Panc1 (cell line): ENCODE measurements around the gene FGD5.

Source experiments
- CTCF ChIP-seq: fragments of 450-650 bp; IDR thresholded peaks from 2 replicates; pipeline ENCODE4 v1.5.1; 2017; ENCODE audit warnings: mild to moderate bottlenecking
- REST ChIP-seq, 2 experiments: IDR thresholded peaks; 2 replicates each; pipeline ENCODE4 v1.6.1; 2011 to 2012; ENCODE audit warnings: low read depth in 2 of 2, control low read depth in 1 of 2, low read length in 1 of 2, mild to moderate bottlenecking in 1 of 2, moderate library complexity in 1 of 2; ENCODE audit not compliant: insufficient read depth in 1 of 2
- SIN3A ChIP-seq: IDR thresholded peaks from 2 replicates; pipeline ENCODE4 v1.6.1; 2012; ENCODE audit warnings: low read depth, mild to moderate bottlenecking, low read length, moderate library complexity, borderline replicate concordance; ENCODE audit not compliant: insufficient read depth

GRCh38 chr3:14941871-14942270, 123.1 kb downstream of the FGD5 start:
- no peak for TF ChIP-seq CTCF
- TF ChIP-seq SIN3A: no peak
- no peak for TF ChIP-seq REST (IDR thresholded peaks at IDR 0.05; ENCODE audit: insufficient read depth in 1 of 2, low read depth in 2 of 2, low read length in 1 of 2)
